ENCODE results near the gene JAKMIP3. TPM values are rescaled to one million over a fixed set of nuclear protein-coding genes. Genes with fewer than 3 reads are reported as not detected.

Gene JAKMIP3
- total RNA-seq, 1 experiment from 2014 or later: 0.07 TPM

- Histone ChIP-seq H3K9me3 (no peaks in the 10 kb centered on the region), H3K36me3 (no peaks in the 10 kb centered on the region), H3K4me3 (no peak overlapping the region), H3K27me3 (peaks cover 17% of the 10 kb centered on the region)
- no peak for DNase-seq
These were observed 28.1 kb upstream of the JAKMIP3 start for GRCh38 chr10:132037676-132037975.

GRCh38 chr10:132039371-132039770, 26.4 kb upstream of the JAKMIP3 start:
- H3K4me3 ChIP-seq: no peak overlapping the region
- H3K27me3 ChIP-seq: peaks cover 17% of the 10 kb centered on the region

GRCh38 chr10:132040046-132040445, 25.7 kb upstream of the JAKMIP3 start:
- no peak for DNase-seq
- Histone ChIP-seq H3K27me3 (peaks cover 17% of the 10 kb centered on the region), H3K9me3 (no peaks in the 10 kb centered on the region), H3K4me3 (no peak overlapping the region), H3K36me3 (no peaks in the 10 kb centered on the region)

More at GRCh38 chr10:132039371-132039770, 26.4 kb upstream of the JAKMIP3 start:
- DNase-seq: no peak
- H3K9me3 ChIP-seq: no peaks in the 10 kb centered on the region
- no peaks in the 10 kb centered on the region for H3K36me3 ChIP-seq

GRCh38 chr10:132041340-132041739, 24.4 kb upstream of the JAKMIP3 start:
- no peak for DNase-seq
- Histone ChIP-seq H3K4me3 (no peak overlapping the region), H3K9me3 (no peaks in the 10 kb centered on the region), H3K36me3 (no peaks in the 10 kb centered on the region), H3K27me3 (peaks cover 9% of the 10 kb centered on the region)

- Histone ChIP-seq H3K9me3 (no peaks in the 10 kb centered on the region), H3K36me3 (no peaks in the 10 kb centered on the region), H3K4me3 (no peak overlapping the region), H3K27me3 (peaks cover 2% of the 10 kb centered on the region; the same call in 1 of the 2 replicates)
- no peak for DNase-seq
These were observed 21.7 kb upstream of the JAKMIP3 start for GRCh38 chr10:132043861-132044695.

GRCh38 chr10:132044803-132045202, 20.9 kb upstream of the JAKMIP3 start:
- H3K9me3 ChIP-seq: no peaks in the 10 kb centered on the region
- DNase-seq: no peak
- H3K4me3 ChIP-seq: no peak overlapping the region
- peaks cover 2% of the 10 kb centered on the region; the same call in 1 of the 2 replicates for H3K27me3 ChIP-seq
- H3K36me3 ChIP-seq: no peaks in the 10 kb centered on the region

- no peak for DNase-seq
- Histone ChIP-seq H3K9me3 (no peaks in the 10 kb centered on the region), H3K4me3 (no peak overlapping the region)
These were observed 20.4 kb upstream of the JAKMIP3 start for GRCh38 chr10:132045324-132045723.

GRCh38 chr10:132047575-132048293, 18.0 kb upstream of the JAKMIP3 start:
- Histone ChIP-seq H3K9me3 (peaks cover 12% of the 10 kb centered on the region), H3K4me3 (no peak overlapping the region), H3K36me3 (no peaks in the 10 kb centered on the region), H3K27me3 (peaks cover 2% of the 10 kb centered on the region; the same call in 1 of the 2 replicates)
- DNase-seq: no peak

More at GRCh38 chr10:132045324-132045723, 20.4 kb upstream of the JAKMIP3 start:
- Histone ChIP-seq H3K36me3 (no peaks in the 10 kb centered on the region), H3K27me3 (peaks cover 2% of the 10 kb centered on the region; the same call in 1 of the 2 replicates)

GRCh38 chr10:132048294-132048667, 17.5 kb upstream of the JAKMIP3 start:
- no peak overlapping the region for H3K4me3 ChIP-seq
- H3K27me3 ChIP-seq: peaks cover 2% of the 10 kb centered on the region; the same call in 1 of the 2 replicates
- no peak for DNase-seq
- no peaks in the 10 kb centered on the region for H3K36me3 ChIP-seq
- H3K9me3 ChIP-seq: peaks cover 18% of the 10 kb centered on the region

- Histone ChIP-seq H3K36me3 (no peaks in the 10 kb centered on the region), H3K9me3 (peaks cover 20% of the 10 kb centered on the region), H3K27me3 (peaks cover 2% of the 10 kb centered on the region; the same call in 1 of the 2 replicates), H3K4me3 (no peak overlapping the region)
- DNase-seq: no peak
These were observed 15.6 kb upstream of the JAKMIP3 start for GRCh38 chr10:132050191-132050590.

- Histone ChIP-seq H3K9me3 (peaks cover 20% of the 10 kb centered on the region), H3K4me3 (no peak overlapping the region), H3K27me3 (no peaks in the 10 kb centered on the region), H3K36me3 (no peaks in the 10 kb centered on the region)
- no peak for DNase-seq
These were observed 13.6 kb upstream of the JAKMIP3 start for GRCh38 chr10:132052124-132052523.

GRCh38 chr10:132054564-132054963, 11.2 kb upstream of the JAKMIP3 start:
- no peak for DNase-seq
- Histone ChIP-seq H3K27me3 (no peaks in the 10 kb centered on the region), H3K36me3 (no peaks in the 10 kb centered on the region), H3K9me3 (peaks cover 20% of the 10 kb centered on the region), H3K4me3 (no peak overlapping the region)

GRCh38 chr10:132055616-132056015, 10.1 kb upstream of the JAKMIP3 start:
- peaks cover 20% of the 10 kb centered on the region for H3K9me3 ChIP-seq
- DNase-seq: no peak
- no peak overlapping the region for H3K4me3 ChIP-seq
- no peaks in the 10 kb centered on the region for H3K36me3 ChIP-seq
- H3K27me3 ChIP-seq: no peaks in the 10 kb centered on the region; the same call in 1 of the 2 replicates

- peaks cover 19% of the 10 kb centered on the region for H3K9me3 ChIP-seq
- no peaks in the 10 kb centered on the region; the same call in 1 of the 2 replicates for H3K27me3 ChIP-seq
- DNase-seq: no peak
- H3K36me3 ChIP-seq: no peaks in the 10 kb centered on the region
- H3K4me3 ChIP-seq: no peak overlapping the region
These were observed 9.1 kb upstream of the JAKMIP3 start for GRCh38 chr10:132056663-132057062.

- no peaks in the 10 kb centered on the region for H3K36me3 ChIP-seq
- H3K4me3 ChIP-seq: no peak overlapping the region
- no peaks in the 10 kb centered on the region; the same call in 1 of the 2 replicates for H3K27me3 ChIP-seq
- peaks cover 13% of the 10 kb centered on the region for H3K9me3 ChIP-seq
- DNase-seq: no peak
These were observed 8.5 kb upstream of the JAKMIP3 start for GRCh38 chr10:132057191-132057681.

GRCh38 chr10:132058111-132058745, 7.5 kb upstream of the JAKMIP3 start:
- DNase-seq: no peak
- Histone ChIP-seq H3K36me3 (no peaks in the 10 kb centered on the region), H3K9me3 (peaks cover 3% of the 10 kb centered on the region), H3K4me3 (no peak overlapping the region), H3K27me3 (no peaks in the 10 kb centered on the region; the same call in 1 of the 2 replicates)

All from MG63 (cell line).